GM21717 (cell line): ENCODE measurements around the gene ZNF708.
A peak's percentile ranks its signal among the peaks of the same experiment; 100 is the strongest.
"Not testable (repeated sequence)": the region's sequence is repeated elsewhere in the genome, so short reads cannot be mapped to it uniquely, and the experiment has no call there.

ENCODE experiments used
- ATAC-seq: cut with Tn5 transposase; IDR thresholded peaks from one replicate; pipeline ENCODE4 v1.9.1; 2021; ENCODE audit warnings: mild to moderate bottlenecking, moderate library complexity; ENCODE audit not compliant: unreplicated experiment

The ZNF708 gene

DNA sequence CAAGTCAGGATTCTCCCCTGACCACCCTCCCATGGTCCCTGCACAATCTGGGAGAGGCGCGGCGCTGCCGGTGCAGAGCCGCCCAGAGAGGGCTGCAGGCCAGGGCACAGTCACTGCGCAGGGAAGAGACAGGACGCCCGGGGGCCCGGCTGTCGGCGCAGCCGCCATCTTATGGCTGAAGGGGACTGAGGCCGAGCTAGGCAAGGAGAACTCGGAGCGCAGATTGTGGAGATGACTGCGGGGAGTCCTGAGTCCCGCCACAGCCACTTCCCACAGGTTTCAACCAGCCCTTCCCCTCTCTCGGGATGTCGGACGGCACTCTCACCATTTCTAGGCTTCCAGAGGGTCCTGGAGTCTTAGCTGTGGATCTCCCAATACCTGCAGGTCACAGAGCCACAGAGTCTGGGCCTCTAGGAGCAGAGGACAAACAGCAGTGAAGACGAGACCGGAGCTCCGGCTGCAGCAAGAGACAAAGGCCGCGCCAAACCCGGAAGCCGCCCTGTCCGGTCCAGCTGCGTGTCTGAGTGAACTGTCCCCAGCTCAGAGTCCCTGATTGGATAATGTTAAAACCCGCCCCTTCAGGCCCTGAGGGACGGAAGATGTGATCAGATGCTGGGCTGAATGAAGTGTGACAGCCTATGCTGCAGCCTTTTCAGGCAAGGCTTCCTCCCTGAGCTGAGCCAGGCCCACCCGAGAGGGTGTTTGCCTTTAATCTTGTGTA lies at the start of gene ZNF708:
Gene ZNF708 (minus strand): TSS at position 526 of the 721 bp plus-strand sequence. CDS start 198 bp downstream, at position 328.
- peak; percentile 99 for ATAC-seq

DNA sequence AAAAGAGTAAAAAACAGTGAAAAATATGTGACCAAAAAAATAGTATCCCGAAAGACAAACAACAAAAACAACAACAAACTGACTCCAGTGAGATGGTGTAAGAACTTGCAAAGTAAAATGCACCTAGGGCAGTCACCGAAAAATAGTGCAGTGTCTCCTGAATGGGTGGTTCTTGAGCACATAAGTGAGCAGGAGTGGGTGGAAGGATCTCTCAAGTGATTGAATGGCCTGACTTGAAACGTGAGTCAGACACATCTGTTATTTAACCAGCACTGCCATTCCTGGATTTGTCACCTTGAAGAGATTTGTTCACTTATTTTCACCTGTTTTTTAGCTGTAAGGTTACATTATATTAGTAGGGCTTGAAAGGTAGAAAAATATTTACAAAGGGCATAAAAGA lies 33.1 kb upstream of the ZNF708 start:
- no peak for ATAC-seq

DNA sequence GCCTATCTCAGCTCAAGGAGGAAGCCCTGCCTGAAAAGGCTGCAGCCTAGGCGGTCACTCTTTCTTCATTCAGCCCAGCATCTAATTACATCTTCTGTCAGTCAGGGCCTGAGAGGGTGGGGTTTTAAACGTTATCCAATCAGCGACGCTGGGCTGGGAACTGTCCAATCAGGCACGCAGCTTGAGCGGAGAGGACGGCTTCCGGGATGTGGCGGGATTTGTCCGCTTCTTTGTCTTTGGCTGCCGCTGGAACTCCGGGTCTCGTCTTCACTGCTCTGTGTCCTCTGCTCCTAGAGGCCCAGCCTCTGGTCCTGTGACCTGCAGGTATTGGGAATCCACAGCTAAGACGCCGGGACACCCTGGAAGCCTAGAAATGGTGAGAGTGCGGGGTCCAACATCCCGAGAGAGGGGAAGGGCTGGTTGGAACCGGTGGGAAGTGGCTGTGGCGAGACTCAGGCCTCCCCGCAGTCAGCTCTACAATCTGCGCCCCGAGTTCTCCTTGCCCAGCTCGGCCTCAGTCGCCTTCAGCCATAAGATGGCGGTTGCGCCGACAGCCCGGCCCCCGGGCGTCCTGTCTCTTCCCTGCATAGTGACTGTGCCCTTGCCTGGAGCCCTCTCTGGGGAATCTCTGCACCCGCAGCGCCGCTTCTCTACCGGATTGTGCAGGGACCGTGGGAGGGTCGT lies 29.7 kb upstream of the ZNF708 start, which contains the start of gene ZNF738:
Gene ZNF738 (plus strand): TSS at position 233 of the 684 bp plus-strand sequence. CDS start 141 bp downstream, at position 374.
- ATAC-seq = peak; percentile 92

DNA sequence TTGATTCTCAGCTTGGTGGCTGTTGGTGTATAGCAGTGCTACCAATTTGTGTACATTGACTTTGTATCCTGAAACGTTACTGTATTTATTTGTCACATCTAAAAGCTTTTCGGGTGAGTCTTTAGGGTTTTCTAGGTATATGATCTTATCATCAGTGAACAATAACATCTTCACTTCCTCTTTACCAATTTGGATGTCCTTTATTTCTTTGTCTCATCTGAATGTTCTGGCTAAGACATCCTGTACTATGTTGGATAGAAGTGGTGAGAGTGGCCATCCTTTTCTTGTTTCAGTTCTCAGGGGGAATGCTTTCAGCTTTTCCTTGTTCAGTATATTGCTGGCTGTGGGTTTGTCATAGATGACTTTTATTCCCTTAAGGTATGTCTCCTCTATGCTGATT lies 23.6 kb upstream of the ZNF708 start:
- no peak for ATAC-seq

DNA sequence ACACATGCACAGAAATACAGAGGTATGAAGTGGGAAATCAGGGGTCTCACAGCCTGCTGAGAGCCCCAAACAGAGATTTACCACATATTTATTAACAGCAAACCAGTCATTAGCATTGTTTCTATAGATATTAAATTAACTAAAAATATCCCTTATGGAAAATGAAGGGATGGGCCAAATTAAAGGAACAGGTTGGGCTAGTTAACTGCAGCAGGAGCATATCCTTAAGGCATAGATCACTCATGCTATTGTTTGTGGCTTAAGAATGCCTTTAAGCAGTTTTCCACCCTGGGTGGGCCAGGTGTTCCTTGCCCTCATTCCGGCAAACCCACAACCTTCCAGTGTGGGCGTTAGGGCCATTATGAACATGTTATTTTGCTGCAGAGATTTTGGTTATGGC lies 15.6 kb upstream of the ZNF708 start:
- ATAC-seq = not testable (repeated sequence)

DNA sequence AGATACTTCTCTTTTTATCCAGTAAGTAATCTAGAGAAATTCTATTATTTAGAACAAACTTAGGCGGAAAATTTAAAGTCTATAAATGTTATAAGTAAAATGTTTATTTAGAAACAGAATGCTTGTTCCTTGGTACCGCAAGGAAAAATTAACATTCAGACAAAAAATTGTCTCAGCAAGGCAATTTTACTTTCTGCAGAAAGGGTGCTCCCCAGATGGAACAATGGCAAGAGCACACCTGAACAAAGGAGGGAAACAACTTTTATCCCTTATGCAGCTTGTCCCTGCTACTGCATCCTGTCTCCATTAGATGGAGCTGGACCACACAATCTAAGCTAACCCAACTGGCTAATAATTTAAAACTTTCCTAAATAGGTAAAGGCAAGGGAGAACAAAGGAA lies 6.5 kb upstream of the ZNF708 start:
- ATAC-seq = no peak

DNA sequence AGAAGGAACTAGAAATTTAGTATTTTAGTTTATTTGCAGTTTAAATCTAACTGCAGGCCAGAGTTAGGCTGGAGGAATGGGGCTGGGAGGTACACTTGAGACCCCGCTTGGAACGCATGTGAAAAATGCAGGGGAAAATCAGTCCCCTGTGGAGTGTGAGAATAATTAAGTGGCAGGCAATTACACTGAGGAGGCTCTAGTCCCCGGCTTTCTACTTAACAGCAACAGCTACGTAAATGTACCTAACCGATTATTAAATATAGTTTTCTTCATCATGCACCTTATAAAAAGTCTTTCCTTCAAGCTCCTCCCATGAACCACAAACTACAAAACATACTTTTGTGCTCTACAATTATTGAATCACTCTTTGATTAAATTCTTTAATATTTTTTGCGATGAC lies 804 bp downstream of the ZNF708 start:
- ATAC-seq = no peak

DNA sequence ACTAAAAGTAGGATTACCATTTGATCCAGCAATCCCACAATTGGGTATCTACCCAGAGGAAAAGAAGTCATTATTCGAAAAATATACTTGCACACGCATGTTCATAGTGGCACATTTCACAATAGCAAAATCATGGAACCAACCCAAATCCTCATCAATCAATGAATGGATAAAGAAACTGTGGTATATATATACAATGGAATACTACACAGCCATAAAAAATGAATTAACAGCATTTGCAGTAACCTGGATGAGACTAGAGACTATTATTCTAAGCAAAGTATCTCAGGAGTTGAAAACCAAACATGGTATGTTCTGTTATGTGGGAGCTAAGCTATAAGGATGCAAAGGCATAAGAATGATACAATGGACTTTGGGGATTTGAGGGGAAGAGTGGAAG lies 3.0 kb downstream of the ZNF708 start:
- ATAC-seq = no peak

DNA sequence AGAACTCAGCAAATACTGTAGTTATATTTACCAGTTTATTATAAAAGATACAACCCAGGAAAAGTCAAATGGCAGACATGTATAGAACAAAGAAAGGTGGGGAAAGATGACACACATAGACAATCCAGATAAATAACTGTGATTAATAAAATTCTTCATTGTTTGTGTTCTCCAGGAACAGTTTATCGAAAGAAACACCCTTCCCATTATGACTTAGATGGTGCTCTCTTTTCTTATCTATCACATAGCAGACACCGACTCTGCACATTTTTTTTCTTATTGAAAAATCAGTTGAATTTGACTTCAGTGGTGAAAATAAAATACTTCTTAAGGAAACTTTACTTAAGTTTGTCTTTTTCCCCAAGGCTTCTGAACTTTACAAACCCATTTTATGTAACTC lies 6.2 kb downstream of the ZNF708 start:
- no peak for ATAC-seq

DNA sequence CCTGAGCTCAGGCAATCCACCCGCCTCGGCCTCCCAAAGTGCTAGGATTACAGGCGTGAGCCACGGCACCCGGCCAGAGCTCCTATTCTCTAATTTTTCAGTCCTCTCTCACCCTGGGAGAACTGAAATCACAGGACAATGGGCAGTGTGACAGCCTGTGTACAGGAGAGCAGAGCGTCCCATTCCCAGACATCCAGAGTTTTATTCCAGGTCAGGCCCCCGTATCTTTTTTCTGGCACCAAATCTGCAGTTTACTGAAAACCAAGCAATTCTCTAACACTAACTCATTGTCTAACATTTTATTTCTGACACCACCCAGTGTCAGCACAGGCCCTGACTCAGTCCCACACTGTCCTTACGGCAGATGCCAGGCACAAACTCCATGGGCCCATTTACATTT lies 6.7 kb downstream of the ZNF708 start:
- no peak for ATAC-seq

DNA sequence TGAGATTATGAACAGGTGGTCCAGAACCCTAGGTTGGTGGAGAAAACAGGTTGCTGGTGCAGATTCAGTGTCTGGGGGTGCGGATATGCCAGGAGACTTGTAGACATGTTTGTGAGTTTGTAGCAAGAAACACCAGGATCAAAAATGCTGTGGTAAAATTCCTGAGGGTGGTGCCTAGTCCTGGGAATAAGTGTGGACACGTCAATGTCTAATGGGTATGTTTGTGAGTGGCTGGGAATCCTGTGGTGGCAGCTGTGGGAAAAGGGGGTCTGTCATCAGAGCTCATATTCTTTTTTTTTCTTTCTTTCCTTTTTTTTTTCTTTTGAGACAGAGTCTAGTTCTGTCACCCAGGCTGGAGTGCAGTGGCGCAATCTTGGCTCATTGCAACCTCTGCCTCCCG lies 7.2 kb downstream of the ZNF708 start:
- no peak for ATAC-seq

DNA sequence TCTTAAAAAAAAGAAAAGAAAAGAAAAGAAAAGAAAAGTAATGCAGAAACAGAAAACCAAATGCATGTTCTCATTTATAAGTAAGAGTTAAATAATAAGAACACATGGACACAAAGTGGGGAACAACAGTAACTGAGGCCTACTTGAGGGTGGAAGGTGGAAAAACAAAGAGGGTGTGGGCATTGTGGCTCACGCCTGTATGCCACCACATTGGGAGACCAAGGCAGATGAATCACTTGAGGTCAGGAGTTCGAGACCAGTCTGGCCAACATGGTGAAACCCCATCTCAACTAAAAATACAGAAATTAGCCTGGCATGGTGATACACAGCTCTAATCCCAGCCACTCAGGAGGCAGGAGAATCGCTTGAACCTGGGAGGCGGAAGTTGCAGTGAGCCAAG lies 8.1 kb downstream of the ZNF708 start:
- no peak for ATAC-seq

DNA sequence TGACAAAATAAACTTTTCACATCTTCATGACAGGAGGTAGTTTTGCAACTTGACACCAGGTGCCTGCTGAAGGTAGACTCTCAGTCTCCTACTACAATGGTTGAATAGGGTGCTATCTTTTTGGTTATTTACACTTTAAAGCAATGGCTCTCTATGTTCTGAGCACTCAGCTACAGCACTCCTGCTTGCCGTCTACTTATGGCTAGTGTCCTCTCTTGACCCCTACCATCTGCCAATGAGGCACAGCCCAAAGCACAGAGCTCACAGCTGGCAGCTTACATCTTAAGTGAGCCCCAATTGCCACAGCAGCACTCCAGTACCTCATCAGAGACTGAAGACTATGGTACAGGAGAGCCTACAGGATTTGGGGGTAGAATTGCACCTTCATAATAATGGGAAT lies 11.4 kb downstream of the ZNF708 start:
- ATAC-seq = no peak

DNA sequence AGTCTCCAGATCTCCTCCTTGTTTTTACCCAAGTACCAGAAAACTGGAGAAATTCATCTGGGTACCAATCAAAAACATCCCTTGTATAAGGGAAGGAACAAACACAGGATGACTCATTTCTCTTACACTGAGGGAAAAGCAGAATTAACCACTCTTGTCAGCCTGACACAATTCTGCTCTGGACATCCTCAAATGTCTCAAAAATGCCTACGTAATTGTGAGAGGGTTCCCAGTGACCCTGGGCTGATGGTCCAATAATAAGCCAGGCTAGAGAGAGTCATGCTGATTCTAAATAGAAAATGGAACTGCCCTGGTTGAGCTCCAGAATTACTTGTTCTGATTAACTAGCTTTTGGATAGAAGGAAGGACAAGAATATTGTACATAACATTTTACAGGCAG lies 14.5 kb downstream of the ZNF708 start:
- ATAC-seq = no peak

DNA sequence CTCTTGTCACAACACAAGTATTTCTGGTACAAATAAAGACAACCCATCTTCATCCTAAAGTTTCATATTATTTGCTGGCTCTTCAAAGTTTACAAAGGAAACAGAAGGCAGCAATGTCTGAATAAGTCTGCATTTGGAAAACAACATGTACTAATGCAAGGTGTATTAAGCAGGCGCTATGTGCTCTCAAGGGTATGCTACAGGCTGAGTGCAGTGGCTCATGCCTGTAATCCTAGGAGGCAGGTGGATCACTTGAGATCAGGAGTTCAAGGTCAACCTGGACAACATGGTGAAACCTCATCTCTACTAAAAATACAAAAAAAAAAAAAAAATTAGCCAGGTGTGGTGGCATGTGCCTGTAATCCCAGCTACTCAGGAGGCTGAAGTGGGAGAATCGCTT lies 16.4 kb downstream of the ZNF708 start:
- not testable (repeated sequence) for ATAC-seq

DNA sequence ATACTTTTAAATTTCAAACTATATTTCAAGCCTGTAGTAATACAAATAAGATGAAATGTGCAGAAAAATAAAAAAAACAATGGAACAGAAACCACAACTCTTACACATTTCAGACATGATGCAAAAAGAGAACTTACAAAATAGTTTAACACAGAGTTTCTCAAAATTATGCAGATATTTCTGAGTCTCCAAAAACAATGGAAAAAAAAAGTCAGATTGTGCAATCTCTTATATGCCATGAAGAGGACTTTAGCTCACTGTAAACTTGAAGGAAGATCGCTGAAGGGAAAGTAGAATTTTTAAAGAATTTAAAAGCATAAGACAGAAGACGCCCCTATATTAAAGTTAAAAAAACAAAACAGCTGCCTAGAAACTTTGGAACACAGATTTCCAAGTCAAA lies 20.4 kb downstream of the ZNF708 start:
- ATAC-seq = no peak

DNA sequence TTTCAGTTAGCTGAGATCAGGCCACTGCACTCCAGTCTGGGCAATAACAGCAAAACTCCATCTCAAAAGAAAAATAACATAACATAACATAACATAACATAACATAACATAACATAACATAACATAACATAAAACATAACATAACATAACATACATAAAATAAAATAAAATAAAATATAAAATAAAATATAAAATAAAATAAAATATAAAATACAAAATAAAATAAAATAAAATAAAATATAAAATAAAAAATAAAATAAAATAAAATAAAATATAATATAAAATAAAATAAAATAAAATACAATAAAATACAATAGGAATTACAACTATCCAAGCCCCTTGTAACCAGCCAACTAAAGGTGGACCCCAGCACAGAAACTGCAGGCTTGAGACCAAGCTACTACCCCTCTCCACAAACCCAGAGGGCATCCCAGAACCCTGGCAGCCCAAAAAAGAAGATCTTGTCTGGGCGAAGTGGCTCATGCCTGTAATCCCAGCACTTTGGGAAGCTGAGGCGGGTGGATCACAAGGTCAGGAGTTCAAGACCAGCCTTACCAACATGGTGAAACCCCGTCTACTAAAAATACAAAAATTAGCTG lies 22.2 kb downstream of the ZNF708 start:
- not testable (repeated sequence) for ATAC-seq

DNA sequence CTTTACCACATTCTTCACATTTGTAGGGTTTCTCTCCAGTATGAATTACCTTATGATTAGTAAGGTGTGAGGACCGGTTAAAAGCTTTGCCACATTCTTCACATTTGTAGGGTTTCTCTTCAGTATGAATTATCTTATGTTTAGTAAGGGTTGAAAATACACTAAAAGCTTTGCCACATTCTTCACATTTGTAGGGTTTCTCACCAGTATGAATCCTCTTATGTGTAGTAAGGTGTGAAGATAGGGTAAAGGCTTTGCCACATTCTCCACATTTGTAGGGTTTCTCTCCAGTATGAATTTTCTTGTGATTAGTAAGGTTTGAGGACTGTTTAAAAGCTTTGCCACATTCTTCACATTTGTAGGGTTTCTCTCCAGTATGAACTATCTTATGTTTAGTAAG lies 35.4 kb downstream of the ZNF708 start:
- not testable (repeated sequence) for ATAC-seq

DNA sequence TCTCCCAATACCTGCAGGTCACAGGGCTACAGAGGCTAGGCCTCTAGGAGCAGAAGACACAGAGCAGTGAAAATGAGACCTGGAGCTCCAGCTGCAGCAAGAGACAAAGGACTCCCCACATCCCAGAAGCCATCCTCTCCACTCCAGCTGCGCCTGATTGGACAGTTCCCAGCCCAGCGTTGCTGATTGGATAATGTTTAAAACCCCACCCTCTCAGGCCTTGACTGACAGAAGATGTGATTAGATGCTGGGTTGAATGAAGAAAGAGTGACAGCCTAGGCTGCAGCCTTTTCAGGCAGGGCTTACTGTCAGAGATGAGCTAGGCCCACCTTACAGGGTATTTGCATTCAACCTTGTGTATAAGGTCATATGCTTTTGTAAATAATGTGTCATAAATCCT lies 59.4 kb downstream of the ZNF708 start:
- ATAC-seq = no peak

DNA sequence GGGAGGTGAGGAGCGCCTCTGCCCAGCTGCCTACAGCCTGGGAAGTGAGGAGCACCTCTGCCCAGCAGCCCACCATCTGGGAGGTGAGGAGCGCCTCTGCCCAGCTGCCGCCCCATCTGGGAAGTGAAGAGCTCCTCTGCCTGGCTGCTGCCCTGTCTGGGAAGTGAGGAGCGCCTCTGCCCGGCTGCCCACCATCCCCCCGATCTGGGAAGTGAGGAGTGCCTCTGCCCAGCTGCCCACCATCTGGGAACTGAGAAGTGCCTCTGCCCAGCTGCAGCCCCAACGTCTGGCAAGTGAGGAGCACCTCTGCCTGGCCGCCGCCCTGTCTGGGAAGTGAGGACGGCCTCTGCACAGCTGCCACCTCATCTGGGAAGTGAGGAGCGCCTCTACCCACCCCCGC lies 64.3 kb downstream of the ZNF708 start:
- ATAC-seq = no peak

DNA sequence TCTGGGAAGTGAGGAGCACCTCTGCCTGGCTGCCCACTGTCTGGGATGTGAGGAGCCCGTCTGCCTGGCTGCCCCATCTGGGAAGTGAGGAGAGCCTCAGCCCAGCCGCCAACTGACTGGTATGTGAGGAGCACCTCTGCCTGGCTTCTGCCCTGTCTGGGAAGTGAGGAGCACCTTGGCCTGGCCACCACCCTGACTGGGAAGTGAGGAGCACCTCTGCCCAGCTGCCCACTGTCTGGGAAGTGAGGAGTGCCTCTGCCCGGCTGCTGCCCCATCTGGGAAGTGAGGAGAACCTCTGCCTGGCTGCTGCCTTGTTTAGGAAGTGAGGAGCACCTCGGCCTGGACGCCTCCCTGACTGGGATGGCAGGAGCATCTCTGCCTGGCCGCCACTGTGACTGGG lies 64.8 kb downstream of the ZNF708 start:
- no peak for ATAC-seq

DNA sequence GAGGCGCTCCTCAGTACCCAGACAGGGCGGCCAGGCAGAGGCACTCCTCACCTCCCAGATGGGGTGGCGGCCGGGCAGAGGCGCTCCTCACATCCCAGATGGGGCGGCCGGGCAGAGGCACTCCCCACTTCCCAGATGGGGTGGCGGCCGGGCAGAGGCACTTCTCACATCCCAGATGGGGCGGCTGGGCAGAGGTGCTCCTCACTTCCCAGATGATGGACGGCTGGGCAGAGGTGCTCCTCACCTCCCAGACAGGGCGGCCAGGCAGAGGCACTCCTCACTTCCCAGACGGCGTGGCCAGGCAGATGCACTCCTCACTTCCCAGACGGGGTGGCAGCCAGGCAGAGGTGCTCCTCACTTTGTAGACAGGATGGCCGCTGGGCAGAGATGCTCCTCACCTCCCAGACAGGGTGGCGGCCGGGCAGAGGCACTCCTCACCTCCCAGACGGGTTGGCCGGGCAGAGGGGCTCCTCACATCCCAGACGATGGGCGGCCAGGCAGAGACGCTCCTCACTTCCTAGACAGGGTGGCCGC lies 68.3 kb downstream of the ZNF708 start:
- not testable (repeated sequence) for ATAC-seq
